GM12878 (cell line): ENCODE measurements around the gene FOLR3. TPM values are rescaled to one million over a fixed set of nuclear protein-coding genes. Genes with fewer than 3 reads are reported as not detected.
"Not testable (repeated sequence)": the region's sequence is repeated elsewhere in the genome, so short reads cannot be mapped to it uniquely, and the experiment has no call there.

ENCODE experiments used
- ATAC-seq: fragments of 200-7000 bp; cut with Tn5 transposase; 3 replicates; pipeline ENCODE4 v1.9.1; 2020; ENCODE audit warnings: mild to moderate bottlenecking, moderate library complexity
- BruUV-seq: library from RNA; stranded (reverse); fragments of 400-500 nt; replicated peaks from 2 replicates; lab custom pipeline; 2021; lab: Mats Ljungman, UMichigan
- CTCF ChIA-PET: fragments of 300-600 bp; sonication (Branson Sonifier 250); formaldehyde crosslinking; extraction: SDS; loops from one replicate; lab custom pipeline; 2021; ENCODE audit warnings: inconsistent platforms; lab: Yijun Ruan, JAX
- POLR2A ChIA-PET: fragments of 350-600 bp; formaldehyde crosslinking; extraction: SDS; loops from one replicate; lab custom pipeline; 2021; ENCODE audit warnings: inconsistent platforms; lab: Charles Lee
- RAD21 ChIA-PET: fragments of 300-600 bp; sonication (Branson Sonifier 250); formaldehyde crosslinking; loops from one replicate; lab custom pipeline; 2023; ENCODE audit warnings: antibody characterized with exemption; ENCODE audit not compliant: unreplicated experiment; lab: Charles Lee
- SMC1A ChIA-PET: fragments of 300-600 bp; sonication (Branson Sonifier 250); formaldehyde crosslinking; loops from one replicate; lab custom pipeline; 2023; ENCODE audit not compliant: unreplicated experiment, uncharacterized antibody; lab: Charles Lee
- DNase-seq: peaks from one replicate; pipeline ENCODE4 v3.0.0-alpha.2; 2011; ENCODE audit warnings: low read depth, low spot score
- FAIRE-seq: peaks from 3 replicates; lab custom pipeline; 2011; peaks lifted over from hg19 to GRCh38; lab: Jason Lieb, UNC
- H2AFZ ChIP-seq: 2 replicates; pipeline ENCODE4 v1.6.0; 2011; ENCODE audit warnings: low read depth, low read length, control low read depth; ENCODE audit not compliant: control insufficient read depth
- H3K27ac ChIP-seq: 2 replicates; pipeline ENCODE4 v1.5.1; 2011; ENCODE audit warnings: control low read depth; ENCODE audit not compliant: control insufficient read depth, insufficient read depth
- H3K27me3 ChIP-seq, 2 experiments: replicated peaks in 1 of 2; 2 replicates each; pipeline versions ENCODE4 v1.6.0 to v1.6.1; 2011; ENCODE audit warnings: low read length in 1 of 2; ENCODE audit not compliant: control insufficient read depth in 2 of 2, insufficient read depth in 2 of 2
- H3K36me3 ChIP-seq, 2 experiments: 2 replicates each; pipeline ENCODE4 v1.5.1; 2011; ENCODE audit warnings: low read length in 1 of 2; ENCODE audit not compliant: control insufficient read depth in 2 of 2, insufficient read depth in 2 of 2
- H3K4me1 ChIP-seq: 2 replicates; pipeline ENCODE4 v1.6.1; 2011; ENCODE audit warnings: mild to moderate bottlenecking, low read length, moderate library complexity, mixed read lengths; ENCODE audit not compliant: control insufficient read depth, insufficient read depth
- H3K4me2 ChIP-seq: 2 replicates; pipeline ENCODE4 v1.6.0; 2011; ENCODE audit warnings: control low read depth; ENCODE audit not compliant: control insufficient read depth, insufficient read depth
- H3K4me3 ChIP-seq: fragments of 200-600 bp; sonication (generic); 2 replicates; pipeline ENCODE4 v1.5.1; 2016
- H3K79me2 ChIP-seq: 2 replicates; pipeline ENCODE4 v1.6.0; 2011; ENCODE audit warnings: low read length; ENCODE audit not compliant: control insufficient read depth, insufficient read depth
- H3K9ac ChIP-seq: 2 replicates; pipeline ENCODE4 v1.8.0; 2011; ENCODE audit warnings: low read length, control low read depth, mixed read lengths; ENCODE audit not compliant: control insufficient read depth, insufficient read depth
- H3K9me3 ChIP-seq: replicated peaks from 3 replicates; pipeline ENCODE4 v1.5.1; 2011; ENCODE audit warnings: mild to moderate bottlenecking, low read length; ENCODE audit not compliant: control insufficient read depth, insufficient read depth
- H4K20me1 ChIP-seq: 2 replicates; pipeline ENCODE4 v1.6.0; 2011; ENCODE audit not compliant: control insufficient read depth, insufficient read depth
- BCL11A ChIP-seq: IDR thresholded peaks from 2 replicates; pipeline ENCODE4 v1.6.1; 2011; ENCODE audit warnings: low read depth, low read length
- BHLHE40 ChIP-seq, 2 experiments: fragments of 450-650 bp in 1 of 2; IDR thresholded peaks; 2 replicates each; pipeline ENCODE4 v1.6.1; 2011 to 2017; ENCODE audit warnings: low read depth in 2 of 2, borderline replicate concordance in 1 of 2, improper control_type of control experiment in 1 of 2, low read length in 1 of 2, mild to moderate bottlenecking in 1 of 2
- CBX5 ChIP-seq: sonication (generic); IDR thresholded peaks from 2 replicates; pipeline ENCODE4 v1.6.1; 2016; ENCODE audit warnings: low read depth, moderate library complexity, mild to moderate bottlenecking, inconsistent platforms
- CHD1 ChIP-seq: IDR thresholded peaks from 2 replicates; pipeline ENCODE4 v1.6.1; 2012; ENCODE audit warnings: low read depth, low read length, improper control_type of control experiment
- JUND ChIP-seq: IDR thresholded peaks from 2 replicates; pipeline ENCODE4 v1.6.1; 2012; ENCODE audit warnings: low read depth, mild to moderate bottlenecking, low read length, improper control_type of control experiment, moderate library complexity
- RFX5 ChIP-seq: IDR thresholded peaks from 2 replicates; pipeline ENCODE4 v1.6.1; 2011; ENCODE audit warnings: low read depth, low read length, improper control_type of control experiment
- WGBS: methylation state at CpG from one replicate; pipeline ENCODE4 v1.1.6; 2016; ENCODE audit warnings: low lambda C conversion rate; ENCODE audit not compliant: insufficient replicate concordance, insufficient coverage; ENCODE audit errors: missing lambda C conversion rate; 5-methylcytosine and 5-hydroxymethylcytosine counted together
- in situ Hi-C: fragments of 300-500 bp; cut with MboI; formaldehyde crosslinking; loops from 9 replicates; pipeline ENCODE4 v1.14.3; 2018; ENCODE audit warnings: mixed read lengths
- intact Hi-C: fragments of 100-400 bp; cut with micrococcal nuclease; formaldehyde crosslinking; loops from one replicate; pipeline ENCODE4 v1.14.2; 2022; ENCODE audit not compliant: unreplicated experiment
- polyA plus RNA-seq, 11 experiments: library from polyadenylated mRNA; depleted of rRNA in 4 of 11; unstranded in 6 of 11; stranded (reverse) in 5 of 11; fragments of >200 nt; fragmentation: Nextera tagmentation in 4 of 11; fragmentation: Illumina TruSeq in 1 of 11; extraction: Ambion mirVana in 4 of 11; extraction: Trizol in 1 of 11; gene quantifications; 1 replicate in 1 of 11; 2 replicates in 10 of 11; pipeline versions ENCODE4 v1.2.1 to v1.2.3, GENCODE V29; 2011 to 2016; ENCODE audit warnings: inconsistent platforms in 2 of 11, missing spikeins in 2 of 11, low read depth in 1 of 11
- total RNA-seq, 4 experiments: library from RNA; depleted of rRNA in 3 of 4; stranded (reverse); fragments of >200 nt in 3 of 4; fragmentation: Illumina TruSeq in 1 of 4; extraction: Trizol in 1 of 4; gene quantifications; 2 replicates each; pipeline versions ENCODE4 v1.2.1 to v1.2.3, GENCODE V29; 2013 to 2021

FOLR3 gene
- total and polyA plus RNA-seq, 10 of the 15 experiments (the other 5 are each of a cell fraction or from before 2014, with no cell fraction given), result not detected

DNA sequence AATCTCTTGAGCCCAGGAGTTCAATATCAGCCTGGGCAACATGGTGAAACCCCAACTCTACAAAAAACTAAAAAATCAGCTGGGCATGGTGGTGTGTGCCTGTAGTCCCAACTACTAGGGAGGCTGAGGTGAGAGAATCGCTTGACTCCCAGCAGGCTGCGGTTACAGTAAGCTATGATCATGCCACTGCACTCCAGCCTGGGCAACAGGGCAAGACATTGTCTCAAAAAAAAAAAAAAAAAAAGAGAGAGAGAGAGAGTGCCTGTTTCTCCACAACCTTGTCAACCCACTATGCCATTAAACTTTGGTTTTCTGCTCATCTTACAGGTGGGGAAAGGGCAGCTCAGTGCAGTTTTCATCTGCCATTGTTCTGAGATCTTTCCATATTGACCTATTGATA is 5.1 kb downstream of the FOLR3 start:
- TF ChIP-seq RFX5, result no peak
- TF ChIP-seq BHLHE40 (IDR thresholded peaks at IDR 0.05; ENCODE audit: borderline replicate concordance in 1 of 2, low read depth in 2 of 2, low read length in 1 of 2), result no peak
- RAD21 ChIA-PET, result no interaction called here
- intact Hi-C loops, result loop anchor here (5.0 kb wide), 1 partner anchor 292 kb away; the partner anchor contains the start of gene CLPB
- Histone ChIP-seq H3K36me3 (no peaks in the 10 kb centered on the region), H3K79me2 (no peaks in the 10 kb centered on the region), H3K4me3 (no peak overlapping the region), H4K20me1 (no peaks in the 10 kb centered on the region), H3K4me1 (no peaks in the 10 kb centered on the region), H3K27ac (no peak overlapping the region), H3K9me3 (peaks cover 2% of the 10 kb centered on the region; the same call in 1 of the 3 replicates), H2AFZ (no peak overlapping the region), H3K9ac (no peak overlapping the region), H3K27me3 (no peaks in the 10 kb centered on the region; a peak in 1 of 4 replicates), H3K4me2 (no peak overlapping the region)
- FAIRE-seq (no peak), ATAC-seq (no peak), DNase-seq (no peak)
- POLR2A ChIA-PET, result no interaction called here
- no TSS peak for BruUV-seq
- CTCF ChIA-PET, result interaction anchor here (1.0 to 2.1 kb wide), 2 partner anchors 49 to 116 kb away, joined by 3 to 5 read pairs; no protein-coding TSS in a partner anchor
- SMC1A ChIA-PET, result interaction anchor here (1.1 to 1.4 kb wide), 2 partner anchors 115 to 163 kb away, joined by 5 to 6 read pairs; no protein-coding TSS in a partner anchor
- 57% methylated on average over 2 of the region's 2 CpGs for WGBS
- in situ Hi-C loops, result loop anchor here (5.0 kb wide), 1 partner anchor 118 kb away; no protein-coding TSS in a partner anchor

- no TSS peak for BruUV-seq
- ChIA-PET POLR2A (interaction anchor here (0.9 kb wide), 1 partner anchor 82 kb away, joined by 4 read pairs; no protein-coding TSS in a partner anchor), CTCF (interaction anchor here (1.0 to 2.1 kb wide), 2 partner anchors 50 to 116 kb away, joined by 3 to 5 read pairs; no protein-coding TSS in a partner anchor)
These were observed 5.5 kb downstream of the FOLR3 start for GRCh38 chr11:72141066-72141465.

DNA sequence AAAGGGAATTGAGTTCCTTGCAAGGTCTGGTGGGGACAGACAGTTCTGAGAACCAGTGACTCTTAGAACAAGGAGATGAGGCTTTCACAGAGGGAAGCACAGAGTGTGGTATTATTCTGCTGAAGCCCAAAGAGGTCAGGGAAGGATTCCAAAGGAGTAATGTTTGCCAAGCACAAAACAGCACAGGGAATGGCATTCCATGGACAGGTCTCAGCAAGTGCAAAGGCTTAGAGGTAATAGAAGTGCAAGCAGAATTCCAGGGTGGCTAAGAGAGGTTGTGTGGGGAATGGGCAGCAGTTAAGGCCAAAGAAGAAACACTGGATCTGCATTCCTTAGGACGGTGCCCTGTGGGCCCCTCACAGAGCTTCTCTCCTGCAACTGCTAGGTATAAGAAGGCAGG is 6.6 kb downstream of the FOLR3 start:
- H3K4me3 ChIP-seq, H3K79me2 ChIP-seq, H3K4me1 ChIP-seq, H3K36me3 ChIP-seq, RAD21 ChIA-PET, FAIRE-seq, H3K9me3 ChIP-seq, ATAC-seq, H3K27ac ChIP-seq, DNase-seq, H3K9ac ChIP-seq, H2AFZ ChIP-seq, H3K27me3 ChIP-seq, H3K4me2 ChIP-seq, H4K20me1 ChIP-seq, BruUV-seq: not testable (repeated sequence)
- in situ Hi-C loops, result loop anchor here (5.0 kb wide), 1 partner anchor 120 kb away; no protein-coding TSS in a partner anchor
- intact Hi-C loops, result loop anchor here (5.0 kb wide), 1 partner anchor 290 kb away; the partner anchor contains the start of gene CLPB
- CTCF ChIA-PET, result interaction anchor here (2.1 to 3.8 kb wide), 2 partner anchors 117 to 291 kb away, joined by 5 to 19 read pairs; partner anchors contain the start of gene CLPB
- 20% methylated on average over 1 of the region's 1 CpG for WGBS
- SMC1A ChIA-PET, result interaction anchor here (1.4 kb wide), 1 partner anchor 164 kb away, joined by 5 read pairs; no protein-coding TSS in a partner anchor
- POLR2A ChIA-PET, result interaction anchor here (0.9 kb wide), 1 partner anchor 81 kb away, joined by 4 read pairs; no protein-coding TSS in a partner anchor

More at GRCh38 chr11:72141066-72141465, 5.5 kb downstream of the FOLR3 start:
- intact Hi-C loops, result loop anchor here (5.0 kb wide), 1 partner anchor 291 kb away; the partner anchor contains the start of gene CLPB
- DNase-seq (no peak), FAIRE-seq (no peak), ATAC-seq (no peak)
- SMC1A ChIA-PET, result interaction anchor here (1.1 to 1.4 kb wide), 2 partner anchors 115 to 163 kb away, joined by 5 to 6 read pairs; no protein-coding TSS in a partner anchor
- H2AFZ ChIP-seq, result no peak overlapping the region
- no peaks in the 10 kb centered on the region; a peak in 1 of 4 replicates for H3K27me3 ChIP-seq
- H3K79me2 ChIP-seq, result no peaks in the 10 kb centered on the region
- in situ Hi-C loops, result loop anchor here (5.0 kb wide), 1 partner anchor 119 kb away; no protein-coding TSS in a partner anchor
- H3K4me2 ChIP-seq, result no peak overlapping the region
- H3K9ac ChIP-seq, result no peak overlapping the region
- H4K20me1 ChIP-seq, result no peaks in the 10 kb centered on the region
- H3K36me3 ChIP-seq, result no peaks in the 10 kb centered on the region
- no peak overlapping the region for H3K4me3 ChIP-seq
- no peak overlapping the region for H3K27ac ChIP-seq
- no peak for TF ChIP-seq BCL11A
- no peak for TF ChIP-seq CBX5
- TF ChIP-seq JUND, result no peak
- TF ChIP-seq CHD1, result no peak
- no peaks in the 10 kb centered on the region for H3K4me1 ChIP-seq
- WGBS, result 0% methylated on average over 3 of the region's 3 CpGs
- peaks cover 2% of the 10 kb centered on the region; the same call in 1 of the 3 replicates for H3K9me3 ChIP-seq
- RAD21 ChIA-PET, result no interaction called here
